ENCODE results near the gene CACNA2D3.
"Not testable (repeated sequence)": the region's sequence is repeated elsewhere in the genome, so short reads cannot be mapped to it uniquely, and the experiment has no call there.

The CACNA2D3 gene

GRCh38 chr3:54122324-54123002 lies at the start of gene CACNA2D3:
TSS of gene CACNA2D3 (plus strand) at chr3:54122552.
- no peak for DNase-seq

GRCh38 chr3:54073386-54073785 lies 49.0 kb upstream of the CACNA2D3 start:
- no peak for DNase-seq

GRCh38 chr3:54079314-54079713 lies 43.0 kb upstream of the CACNA2D3 start:
- no peak for DNase-seq

GRCh38 chr3:54079730-54080325 lies 42.5 kb upstream of the CACNA2D3 start:
- DNase-seq = no peak

GRCh38 chr3:54083921-54084320 lies 38.4 kb upstream of the CACNA2D3 start:
- DNase-seq = no peak

GRCh38 chr3:54085936-54086335 lies 36.4 kb upstream of the CACNA2D3 start:
- no peak for DNase-seq

- no peak for DNase-seq
Measured at GRCh38 chr3:54086652-54087405, 35.5 kb upstream of the CACNA2D3 start.

GRCh38 chr3:54087581-54088410 lies 34.6 kb upstream of the CACNA2D3 start:
- DNase-seq = no peak

GRCh38 chr3:54093491-54094248 lies 28.7 kb upstream of the CACNA2D3 start:
- no peak for DNase-seq

GRCh38 chr3:54094926-54095325 lies 27.4 kb upstream of the CACNA2D3 start:
- no peak for DNase-seq

- DNase-seq = no peak
Measured at GRCh38 chr3:54099381-54099780, 23.0 kb upstream of the CACNA2D3 start.

- DNase-seq = no peak
Measured at GRCh38 chr3:54104084-54104483, 18.3 kb upstream of the CACNA2D3 start.

- DNase-seq = not testable (repeated sequence)
Measured at GRCh38 chr3:54116129-54116528, 6.2 kb upstream of the CACNA2D3 start.

- no peak for DNase-seq
Measured at GRCh38 chr3:54120657-54121413, 1.5 kb upstream of the CACNA2D3 start.

GRCh38 chr3:54121414-54122323 lies 683 bp upstream of the CACNA2D3 start:
- no peak for DNase-seq

- no peak for DNase-seq
Measured at GRCh38 chr3:54123003-54123775, 837 bp downstream of the CACNA2D3 start.

- no peak for DNase-seq
Measured at GRCh38 chr3:54123776-54124196, 1.4 kb downstream of the CACNA2D3 start.

- no peak for DNase-seq
Measured at GRCh38 chr3:54125300-54125699, 2.9 kb downstream of the CACNA2D3 start.

- DNase-seq = no peak
Measured at GRCh38 chr3:54126551-54126950, 4.2 kb downstream of the CACNA2D3 start.

All from stimulated activated CD4-positive, alpha-beta T cell treated with anti-CD3 and anti-CD28 coated beads, Interleukin-2, amount 100 ng/mL, for 48 hours (primary cell).